WTC11 (cell line): ENCODE data around the gene NEK5.

Experiments
- JUN ChIP-seq: sonication (generic); formaldehyde crosslinking; IDR thresholded peaks from 2 replicates; pipeline ENCODE4 v1.8.0; 2023; ENCODE audit warnings: mild to moderate bottlenecking, missing genetic modification reagents
- TEAD4 ChIP-seq: sonication (generic); formaldehyde crosslinking; IDR thresholded peaks from 2 replicates; pipeline ENCODE4 v1.8.0; 2022; ENCODE audit warnings: mild to moderate bottlenecking, missing genetic modification reagents
- ZNF423 ChIP-seq: fragments of 250-450 bp; sonication (Bioruptor Pico); IDR thresholded peaks from 2 replicates; pipeline ENCODE4 v2.1.2; 2022; ENCODE audit warnings: mild to moderate bottlenecking, moderate library complexity
- TF ChIP-seq, protein P1 (sequence below): fragments of 200-600 bp; IDR thresholded peaks from 2 replicates; pipeline ENCODE4 v1.8.0; 2022; ENCODE audit warnings: antibody characterized with exemption
- TF ChIP-seq, protein P2 (sequence below): sonication (generic); formaldehyde crosslinking; IDR thresholded peaks from 2 replicates; pipeline ENCODE4 v1.8.0; 2023; ENCODE audit warnings: missing genetic modification reagents
- TF ChIP-seq, protein P3 (sequence below): sonication (generic); formaldehyde crosslinking; IDR thresholded peaks from 2 replicates; pipeline ENCODE4 v1.8.0; 2022; ENCODE audit warnings: mild to moderate bottlenecking, missing genetic modification reagents

DNA sequence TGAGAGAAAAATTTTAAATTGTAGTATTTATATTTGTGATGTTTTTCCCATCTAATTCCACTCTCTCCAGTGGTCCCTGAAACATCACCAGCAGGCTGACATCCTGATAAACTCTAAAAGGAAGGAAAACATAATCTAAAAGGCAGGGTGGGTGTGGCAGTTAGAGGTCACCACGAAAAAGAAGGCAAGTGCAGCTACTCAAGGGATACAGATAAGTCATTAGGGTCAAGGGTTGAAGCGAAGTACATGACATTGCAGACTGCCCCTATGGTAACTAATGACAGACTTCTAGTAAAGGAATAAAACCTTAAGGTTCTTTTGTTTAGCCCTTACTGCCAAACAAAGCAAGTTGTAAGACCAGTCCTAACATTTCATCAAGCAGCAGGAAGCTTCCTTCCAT, 36.5 kb upstream of the NEK5 start:
- TF ChIP-seq TEAD4 (CRISPR knock-in tag) = no peak
- no peak for TF ChIP-seq ZNF423 (CRISPR knock-in tag)
- TF ChIP-seq, protein P1, sequence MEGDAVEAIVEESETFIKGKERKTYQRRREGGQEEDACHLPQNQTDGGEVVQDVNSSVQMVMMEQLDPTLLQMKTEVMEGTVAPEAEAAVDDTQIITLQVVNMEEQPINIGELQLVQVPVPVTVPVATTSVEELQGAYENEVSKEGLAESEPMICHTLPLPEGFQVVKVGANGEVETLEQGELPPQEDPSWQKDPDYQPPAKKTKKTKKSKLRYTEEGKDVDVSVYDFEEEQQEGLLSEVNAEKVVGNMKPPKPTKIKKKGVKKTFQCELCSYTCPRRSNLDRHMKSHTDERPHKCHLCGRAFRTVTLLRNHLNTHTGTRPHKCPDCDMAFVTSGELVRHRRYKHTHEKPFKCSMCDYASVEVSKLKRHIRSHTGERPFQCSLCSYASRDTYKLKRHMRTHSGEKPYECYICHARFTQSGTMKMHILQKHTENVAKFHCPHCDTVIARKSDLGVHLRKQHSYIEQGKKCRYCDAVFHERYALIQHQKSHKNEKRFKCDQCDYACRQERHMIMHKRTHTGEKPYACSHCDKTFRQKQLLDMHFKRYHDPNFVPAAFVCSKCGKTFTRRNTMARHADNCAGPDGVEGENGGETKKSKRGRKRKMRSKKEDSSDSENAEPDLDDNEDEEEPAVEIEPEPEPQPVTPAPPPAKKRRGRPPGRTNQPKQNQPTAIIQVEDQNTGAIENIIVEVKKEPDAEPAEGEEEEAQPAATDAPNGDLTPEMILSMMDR = no peak
- TF ChIP-seq JUN (CRISPR knock-in tag) = no peak
- TF ChIP-seq, protein P2, sequence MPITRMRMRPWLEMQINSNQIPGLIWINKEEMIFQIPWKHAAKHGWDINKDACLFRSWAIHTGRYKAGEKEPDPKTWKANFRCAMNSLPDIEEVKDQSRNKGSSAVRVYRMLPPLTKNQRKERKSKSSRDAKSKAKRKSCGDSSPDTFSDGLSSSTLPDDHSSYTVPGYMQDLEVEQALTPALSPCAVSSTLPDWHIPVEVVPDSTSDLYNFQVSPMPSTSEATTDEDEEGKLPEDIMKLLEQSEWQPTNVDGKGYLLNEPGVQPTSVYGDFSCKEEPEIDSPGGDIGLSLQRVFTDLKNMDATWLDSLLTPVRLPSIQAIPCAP (CRISPR knock-in tag) = no peak
- TF ChIP-seq, protein P3, sequence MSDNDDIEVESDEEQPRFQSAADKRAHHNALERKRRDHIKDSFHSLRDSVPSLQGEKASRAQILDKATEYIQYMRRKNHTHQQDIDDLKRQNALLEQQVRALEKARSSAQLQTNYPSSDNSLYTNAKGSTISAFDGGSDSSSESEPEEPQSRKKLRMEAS (CRISPR knock-in tag) = no peak
